ENCODE data around the gene FRAT1. TPM values are rescaled to one million over a fixed set of nuclear protein-coding genes. Genes with fewer than 3 reads are reported as not detected.

FRAT1 gene
- total RNA-seq, 1 donor from 2014 or later, result 1.3 TPM

GRCh38 chr10:97292097-97292861 is 26.8 kb upstream of the FRAT1 start, which contains the start of gene ARHGAP19:
TSS of gene ARHGAP19 (minus strand) at chr10:97292637. CDS start at chr10:97292627, 10 bp downstream.
- Mint-ChIP-seq H3K27me3 (ENCODE audit: low read depth) (no peaks in the 10 kb centered on the region), H3K4me3 (ENCODE audit: unreplicated experiment) (peak within 1 kb of the TSS; percentile 79)

DNA sequence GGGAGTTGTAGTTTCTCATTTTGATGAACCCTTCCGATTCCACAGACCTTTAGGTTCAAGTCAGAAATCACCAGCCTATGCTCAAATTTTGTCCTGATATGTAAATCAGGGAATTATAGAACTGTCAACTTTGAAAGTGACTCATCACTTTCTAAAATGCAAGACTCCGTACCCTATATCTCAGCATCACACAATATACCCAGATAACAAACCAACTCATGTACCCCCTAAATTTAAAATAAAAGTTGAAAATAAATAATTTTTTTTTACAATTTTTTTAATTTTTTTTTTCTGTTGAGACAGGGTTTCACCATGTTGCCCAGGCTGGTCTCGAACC is 26.2 kb upstream of the FRAT1 start:
- Mint-ChIP-seq H3K27me3 (ENCODE audit: low read depth) (no peaks in the 10 kb centered on the region), H3K27ac (ENCODE audit: unreplicated experiment) (peak overlapping the region; percentile 89), H3K36me3 (ENCODE audit: low read depth) (no peaks in the 10 kb centered on the region), H3K9me3 (ENCODE audit: low read depth) (no peaks in the 10 kb centered on the region), H3K4me1 (ENCODE audit: low read depth) (peaks cover 11% of the 10 kb centered on the region), H3K4me3 (ENCODE audit: unreplicated experiment) (no peak overlapping the region)
- no peak for DNase-seq (ENCODE audit: low spot score)
- TF ChIP-seq, protein P1, sequence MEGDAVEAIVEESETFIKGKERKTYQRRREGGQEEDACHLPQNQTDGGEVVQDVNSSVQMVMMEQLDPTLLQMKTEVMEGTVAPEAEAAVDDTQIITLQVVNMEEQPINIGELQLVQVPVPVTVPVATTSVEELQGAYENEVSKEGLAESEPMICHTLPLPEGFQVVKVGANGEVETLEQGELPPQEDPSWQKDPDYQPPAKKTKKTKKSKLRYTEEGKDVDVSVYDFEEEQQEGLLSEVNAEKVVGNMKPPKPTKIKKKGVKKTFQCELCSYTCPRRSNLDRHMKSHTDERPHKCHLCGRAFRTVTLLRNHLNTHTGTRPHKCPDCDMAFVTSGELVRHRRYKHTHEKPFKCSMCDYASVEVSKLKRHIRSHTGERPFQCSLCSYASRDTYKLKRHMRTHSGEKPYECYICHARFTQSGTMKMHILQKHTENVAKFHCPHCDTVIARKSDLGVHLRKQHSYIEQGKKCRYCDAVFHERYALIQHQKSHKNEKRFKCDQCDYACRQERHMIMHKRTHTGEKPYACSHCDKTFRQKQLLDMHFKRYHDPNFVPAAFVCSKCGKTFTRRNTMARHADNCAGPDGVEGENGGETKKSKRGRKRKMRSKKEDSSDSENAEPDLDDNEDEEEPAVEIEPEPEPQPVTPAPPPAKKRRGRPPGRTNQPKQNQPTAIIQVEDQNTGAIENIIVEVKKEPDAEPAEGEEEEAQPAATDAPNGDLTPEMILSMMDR (IDR thresholded peaks at IDR 0.05), result no peak

More at GRCh38 chr10:97292097-97292861, 26.8 kb upstream of the FRAT1 start, which contains the start of gene ARHGAP19:
- Mint-ChIP-seq H3K4me1 (ENCODE audit: low read depth) (peaks cover 10% of the 10 kb centered on the region), H3K36me3 (ENCODE audit: low read depth) (no peaks in the 10 kb centered on the region), H3K9me3 (ENCODE audit: low read depth) (no peaks in the 10 kb centered on the region), H3K27ac (ENCODE audit: unreplicated experiment) (peak within 1 kb of the TSS; percentile 89)
- TF ChIP-seq, protein P1 (IDR thresholded peaks at IDR 0.05), result peak; percentile 59
- peak; percentile 96 for DNase-seq (ENCODE audit: low spot score)

GRCh38 chr10:97297556-97298222 is 21.4 kb upstream of the FRAT1 start:
- Mint-ChIP-seq H3K27me3 (ENCODE audit: low read depth) (no peaks in the 10 kb centered on the region), H3K9me3 (ENCODE audit: low read depth) (no peaks in the 10 kb centered on the region), H3K4me3 (ENCODE audit: unreplicated experiment) (no peak overlapping the region), H3K4me1 (ENCODE audit: low read depth) (peaks cover 9% of the 10 kb centered on the region), H3K27ac (ENCODE audit: unreplicated experiment) (no peak overlapping the region), H3K36me3 (ENCODE audit: low read depth) (no peaks in the 10 kb centered on the region)
- no peak for DNase-seq (ENCODE audit: low spot score)
- TF ChIP-seq, protein P1 (IDR thresholded peaks at IDR 0.05), result no peak

GRCh38 chr10:97298223-97298571 is 20.9 kb upstream of the FRAT1 start:
- TF ChIP-seq, protein P1 (IDR thresholded peaks at IDR 0.05), result no peak
- Mint-ChIP-seq H3K36me3 (ENCODE audit: low read depth) (no peaks in the 10 kb centered on the region), H3K27me3 (ENCODE audit: low read depth) (no peaks in the 10 kb centered on the region), H3K4me1 (ENCODE audit: low read depth) (peaks cover 7% of the 10 kb centered on the region), H3K27ac (ENCODE audit: unreplicated experiment) (no peak overlapping the region), H3K9me3 (ENCODE audit: low read depth) (no peaks in the 10 kb centered on the region), H3K4me3 (ENCODE audit: unreplicated experiment) (no peak overlapping the region)
- no peak for DNase-seq (ENCODE audit: low spot score)

GRCh38 chr10:97300980-97301379 is 18.1 kb upstream of the FRAT1 start:
- Mint-ChIP-seq H3K9me3 (ENCODE audit: low read depth) (no peaks in the 10 kb centered on the region), H3K4me3 (ENCODE audit: unreplicated experiment) (no peak overlapping the region), H3K36me3 (ENCODE audit: low read depth) (no peaks in the 10 kb centered on the region), H3K27me3 (ENCODE audit: low read depth) (no peaks in the 10 kb centered on the region), H3K4me1 (ENCODE audit: low read depth) (peaks cover 7% of the 10 kb centered on the region), H3K27ac (ENCODE audit: unreplicated experiment) (no peak overlapping the region)
- TF ChIP-seq, protein P1 (IDR thresholded peaks at IDR 0.05), result no peak
- DNase-seq (ENCODE audit: low spot score), result no peak

Measured in chondrocyte (in vitro differentiated cells).